Upper lobe of right lung (tissue), 1 donor: ENCODE results near the gene MAD2L2. TPM values are rescaled to one million over a fixed set of nuclear protein-coding genes. Genes with fewer than 3 reads are reported as not detected.

Source experiments
- ATAC-seq: fragments of 200-7000 bp; cut with Tn5 transposase; one replicate; pipeline ENCODE4 v1.9.1; 2020; ENCODE audit warnings: mild to moderate bottlenecking, moderate library complexity
- DNase-seq: peaks from one replicate; pipeline ENCODE4 v3.0.0-alpha.2; 2020
- H3K27ac ChIP-seq: fragments of 200-600 bp; one replicate; pipeline ENCODE4 v1.8.0; 2022
- H3K27me3 ChIP-seq: fragments of 200-600 bp; one replicate; pipeline ENCODE4 v1.8.0; 2022; ENCODE audit warnings: mild to moderate bottlenecking
- H3K36me3 ChIP-seq: fragments of 200-600 bp; one replicate; pipeline ENCODE4 v1.8.0; 2022
- H3K4me1 ChIP-seq: fragments of 200-600 bp; one replicate; pipeline ENCODE4 v1.8.0; 2022
- H3K4me3 ChIP-seq: fragments of 200-600 bp; one replicate; pipeline ENCODE4 v1.8.0; 2022; ENCODE audit warnings: mild to moderate bottlenecking
- H3K9me3 ChIP-seq: fragments of 200-600 bp; one replicate; pipeline ENCODE4 v1.8.0; 2022
- CTCF ChIP-seq: fragments of 200-600 bp; IDR thresholded peaks from one replicate; pipeline ENCODE4 v1.8.0; 2022; ENCODE audit warnings: antibody characterized with exemption
- intact Hi-C: fragments of 100-400 bp; cut with DNase I; formaldehyde crosslinking; loops from one replicate; pipeline ENCODE4 v1.11.0; 2022
- total RNA-seq: library from RNA; stranded (reverse); fragmentation: NEBNext Ultra II Directional; extraction: Animal tissue kit (Norgen Biotek cat#: 25700); gene quantifications from one replicate; pipeline ENCODE4 v1.2.1, GENCODE V29; 2021
- donor health status: DM: no; HTN: yes; CAD: no; lungs with severe emphysema.

Gene MAD2L2
- total RNA-seq, 1 donor from 2014 or later: 23.5 TPM

GRCh38 chr1:11708554-11709350, 27.8 kb upstream of the MAD2L2 start:
- no peaks in the 10 kb centered on the region for H3K4me1 ChIP-seq
- ATAC-seq (no peak), DNase-seq (no peak)
- no peak overlapping the region for H3K27ac ChIP-seq
- peaks cover 14% of the 10 kb centered on the region for H3K27me3 ChIP-seq
- intact Hi-C loops: no loop called here
- no peak for TF ChIP-seq CTCF
- no peaks in the 10 kb centered on the region for H3K36me3 ChIP-seq
- no peak overlapping the region for H3K4me3 ChIP-seq
- no peaks in the 10 kb centered on the region for H3K9me3 ChIP-seq

GRCh38 chr1:11707621-11708276, 26.8 kb upstream of the MAD2L2 start:
- peaks cover 16% of the 10 kb centered on the region for H3K27me3 ChIP-seq
- H3K4me3 ChIP-seq: no peak overlapping the region
- DNase-seq: peak; percentile 77
- H3K36me3 ChIP-seq: no peaks in the 10 kb centered on the region
- peak; percentile 52 for ATAC-seq
- no peaks in the 10 kb centered on the region for H3K9me3 ChIP-seq
- intact Hi-C loops: no loop called here
- no peak for TF ChIP-seq CTCF
- no peak overlapping the region for H3K27ac ChIP-seq
- H3K4me1 ChIP-seq: no peaks in the 10 kb centered on the region

GRCh38 chr1:11706292-11706691, 25.3 kb upstream of the MAD2L2 start:
- intact Hi-C loops: no loop called here
- no peak for ATAC-seq
- no peak overlapping the region for H3K27ac ChIP-seq
- peaks cover 16% of the 10 kb centered on the region for H3K27me3 ChIP-seq
- H3K36me3 ChIP-seq: no peaks in the 10 kb centered on the region
- H3K4me1 ChIP-seq: no peaks in the 10 kb centered on the region
- H3K4me3 ChIP-seq: no peak overlapping the region
- no peak for TF ChIP-seq CTCF
- no peaks in the 10 kb centered on the region for H3K9me3 ChIP-seq
- no peak for DNase-seq

GRCh38 chr1:11705596-11705995, 24.6 kb upstream of the MAD2L2 start:
- Histone ChIP-seq H3K4me3 (no peak overlapping the region), H3K36me3 (no peaks in the 10 kb centered on the region), H3K4me1 (no peaks in the 10 kb centered on the region), H3K27ac (no peak overlapping the region), H3K9me3 (no peaks in the 10 kb centered on the region), H3K27me3 (peaks cover 23% of the 10 kb centered on the region)
- DNase-seq (no peak), ATAC-seq (no peak)
- intact Hi-C loops: no loop called here
- TF ChIP-seq CTCF: no peak

GRCh38 chr1:11704691-11705475, 23.9 kb upstream of the MAD2L2 start:
- H3K27ac ChIP-seq: no peak overlapping the region
- DNase-seq: no peak
- H3K4me1 ChIP-seq: no peaks in the 10 kb centered on the region
- no peak for TF ChIP-seq CTCF
- no peaks in the 10 kb centered on the region for H3K9me3 ChIP-seq
- ATAC-seq: no peak
- no peak overlapping the region for H3K4me3 ChIP-seq
- intact Hi-C loops: no loop called here
- no peaks in the 10 kb centered on the region for H3K36me3 ChIP-seq
- H3K27me3 ChIP-seq: peaks cover 31% of the 10 kb centered on the region
